ENCODE data around the gene CYP26C1.

- TF ChIP-seq RAD21 (IDR thresholded peaks at IDR 0.05; ENCODE audit: low read length) (no peak), MAFK (IDR thresholded peaks at IDR 0.05; ENCODE audit: low read depth, low read length) (no peak), CTCF (conservative IDR thresholded peaks at IDR 0.05; ENCODE audit: low read depth, low read length) (no peak), POLR2A (IDR thresholded peaks at IDR 0.05; ENCODE audit: low read depth, low read length) (no peak), USF2 (IDR thresholded peaks at IDR 0.05; ENCODE audit: low read depth, low read length) (no peak), ELK1 (IDR thresholded peaks at IDR 0.05; ENCODE audit: borderline replicate concordance, low read depth, low read length) (no peak), BHLHE40 (IDR thresholded peaks at IDR 0.05; ENCODE audit: low read depth, low read length) (no peak), SMC3 (IDR thresholded peaks at IDR 0.05; ENCODE audit: low read depth, low read length) (no peak), CEBPB (IDR thresholded peaks at IDR 0.05; ENCODE audit: low read depth, low read length) (no peak), RFX5 (IDR thresholded peaks at IDR 0.05; ENCODE audit: low read depth, low read length) (no peak), FOS (IDR thresholded peaks at IDR 0.05; ENCODE audit: low read depth, low read length) (no peak), MXI1 (IDR thresholded peaks at IDR 0.05; ENCODE audit: borderline replicate concordance, low read depth, low read length) (no peak), MAZ (IDR thresholded peaks at IDR 0.05; ENCODE audit: borderline replicate concordance, low read depth, low read length) (no peak), RCOR1 (IDR thresholded peaks at IDR 0.05; ENCODE audit: insufficient replicate concordance, low read length) (no peak)
Measured at GRCh38 chr10:93060887-93061593, 442 bp downstream of the CYP26C1 start.
